GM18867 (cell line): Measurements from ENCODE around the gene SP7.
"Not testable (repeated sequence)": the region's sequence is repeated elsewhere in the genome, so short reads cannot be mapped to it uniquely, and the experiment has no call there.

Source experiments
- ATAC-seq: cut with Tn5 transposase; IDR thresholded peaks from one replicate; pipeline ENCODE4 v1.9.1; 2021; ENCODE audit warnings: mild to moderate bottlenecking, moderate library complexity; ENCODE audit not compliant: unreplicated experiment

The SP7 gene

GRCh38 chr12:53347905-53348304 is 11.8 kb upstream of the SP7 start:
- no peak for ATAC-seq

GRCh38 chr12:53346491-53346890 is 10.3 kb upstream of the SP7 start:
- no peak for ATAC-seq

- ATAC-seq = peak; percentile 11
These were observed 9.5 kb upstream of the SP7 start for GRCh38 chr12:53345486-53346188.

- ATAC-seq = peak; percentile 53
These were observed 8.8 kb upstream of the SP7 start for GRCh38 chr12:53344824-53345485.

GRCh38 chr12:53344487-53344823 is 8.3 kb upstream of the SP7 start:
- ATAC-seq = no peak

GRCh38 chr12:53343969-53344368 is 7.8 kb upstream of the SP7 start:
- no peak for ATAC-seq

GRCh38 chr12:53343449-53343848 is 7.3 kb upstream of the SP7 start:
- no peak for ATAC-seq

GRCh38 chr12:53340398-53340797 is 4.2 kb upstream of the SP7 start:
- ATAC-seq = no peak

- ATAC-seq = no peak
These were observed 2.8 kb upstream of the SP7 start for GRCh38 chr12:53338916-53339315.

- ATAC-seq = no peak
These were observed 1.9 kb upstream of the SP7 start for GRCh38 chr12:53338017-53338416.

- no peak for ATAC-seq
These were observed 1.3 kb downstream of the SP7 start for GRCh38 chr12:53334822-53335221.

GRCh38 chr12:53333845-53334244 is 2.3 kb downstream of the SP7 start:
- ATAC-seq = no peak

- ATAC-seq = no peak
These were observed 2.9 kb downstream of the SP7 start for GRCh38 chr12:53333289-53333688.

GRCh38 chr12:53332744-53333143 is 3.4 kb downstream of the SP7 start:
- no peak for ATAC-seq

GRCh38 chr12:53332339-53332738 is 3.8 kb downstream of the SP7 start:
- not testable (repeated sequence) for ATAC-seq

- no peak for ATAC-seq
These were observed 5.5 kb downstream of the SP7 start for GRCh38 chr12:53330671-53331070.

- ATAC-seq = no peak
These were observed 8.1 kb downstream of the SP7 start for GRCh38 chr12:53328043-53328435.

GRCh38 chr12:53327435-53328042 is 8.6 kb downstream of the SP7 start:
- no peak for ATAC-seq

GRCh38 chr12:53326460-53327185 is 9.5 kb downstream of the SP7 start:
- no peak for ATAC-seq

- ATAC-seq = no peak
These were observed 10.6 kb downstream of the SP7 start for GRCh38 chr12:53325511-53326061.

GRCh38 chr12:53324779-53325510 is 11.2 kb downstream of the SP7 start:
- peak; percentile 48 for ATAC-seq
